WTC11 (cell line): ENCODE measurements around the gene GPR183.

Source experiments
- ATF6 ChIP-seq: sonication (generic); formaldehyde crosslinking; IDR thresholded peaks from 2 replicates; pipeline ENCODE4 v1.8.1; 2023; ENCODE audit warnings: mild to moderate bottlenecking, missing genetic modification reagents
- CTCF ChIP-seq: fragments of 200-600 bp; IDR thresholded peaks from 2 replicates; pipeline ENCODE4 v1.8.0; 2022; ENCODE audit warnings: antibody characterized with exemption
- ELF4 ChIP-seq: sonication (generic); formaldehyde crosslinking; IDR thresholded peaks from 2 replicates; pipeline ENCODE4 v1.8.1; 2022; ENCODE audit warnings: low read depth, mild to moderate bottlenecking, moderate library complexity, missing genetic modification reagents
- NFYB ChIP-seq: sonication (generic); formaldehyde crosslinking; conservative IDR thresholded peaks from 2 replicates; pipeline ENCODE4 v1.8.0; 2022; ENCODE audit warnings: low read depth, missing genetic modification reagents
- STAT6 ChIP-seq: sonication (generic); formaldehyde crosslinking; conservative IDR thresholded peaks from 2 replicates; pipeline ENCODE4 v1.8.1; 2023; ENCODE audit warnings: mild to moderate bottlenecking, low read depth, missing genetic modification reagents, moderate library complexity
- TEAD1 ChIP-seq: sonication (generic); formaldehyde crosslinking; IDR thresholded peaks from 2 replicates; pipeline ENCODE4 v1.8.0; 2022; ENCODE audit warnings: mild to moderate bottlenecking, missing genetic modification reagents
- ZNF317 ChIP-seq: sonication (generic); formaldehyde crosslinking; IDR thresholded peaks from 2 replicates; pipeline ENCODE4 v1.8.1; 2023; ENCODE audit warnings: low read depth, mild to moderate bottlenecking, moderate library complexity, missing genetic modification reagents, borderline replicate concordance
- TF ChIP-seq, protein P1 (sequence below): sonication (generic); formaldehyde crosslinking; IDR thresholded peaks from 2 replicates; pipeline ENCODE4 v1.8.1; 2023; ENCODE audit warnings: mild to moderate bottlenecking, missing genetic modification reagents, moderate library complexity
- TF ChIP-seq, protein P2 (sequence below): sonication (generic); formaldehyde crosslinking; IDR thresholded peaks from 2 replicates; pipeline ENCODE4 v1.8.0; 2022; ENCODE audit warnings: mild to moderate bottlenecking, missing genetic modification reagents
- TF ChIP-seq, protein P3 (sequence below): sonication (generic); formaldehyde crosslinking; IDR thresholded peaks from 2 replicates; pipeline ENCODE4 v1.8.1; 2023; ENCODE audit warnings: mild to moderate bottlenecking, moderate library complexity, missing genetic modification reagents

DNA sequence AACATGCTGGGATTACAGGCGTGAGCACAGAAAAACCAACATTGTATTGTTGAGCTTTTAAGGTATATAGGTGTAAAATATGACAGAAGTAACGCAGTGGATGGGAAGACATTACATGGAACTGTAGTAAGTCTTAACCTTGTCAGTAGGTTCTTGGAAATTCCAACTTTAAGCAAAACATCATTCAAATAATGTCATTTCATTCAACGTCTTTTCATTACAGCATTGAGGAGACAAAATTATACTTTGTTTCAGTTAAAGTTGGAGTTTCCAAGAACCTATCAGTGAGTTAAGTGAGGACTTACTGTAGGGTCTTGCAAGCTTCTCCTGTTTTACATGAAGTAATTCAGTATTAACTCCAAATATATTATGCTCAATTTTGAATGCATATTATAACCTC, 27.0 kb upstream of the GPR183 start:
- TF ChIP-seq CTCF, result no peak
- no peak for TF ChIP-seq ATF6 (CRISPR knock-in tag)
- TF ChIP-seq ELF4 (CRISPR knock-in tag), result no peak
- TF ChIP-seq, protein P1, sequence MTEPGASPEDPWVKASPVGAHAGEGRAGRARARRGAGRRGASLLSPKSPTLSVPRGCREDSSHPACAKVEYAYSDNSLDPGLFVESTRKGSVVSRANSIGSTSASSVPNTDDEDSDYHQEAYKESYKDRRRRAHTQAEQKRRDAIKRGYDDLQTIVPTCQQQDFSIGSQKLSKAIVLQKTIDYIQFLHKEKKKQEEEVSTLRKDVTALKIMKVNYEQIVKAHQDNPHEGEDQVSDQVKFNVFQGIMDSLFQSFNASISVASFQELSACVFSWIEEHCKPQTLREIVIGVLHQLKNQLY (CRISPR knock-in tag), result no peak
- TF ChIP-seq, protein P2, sequence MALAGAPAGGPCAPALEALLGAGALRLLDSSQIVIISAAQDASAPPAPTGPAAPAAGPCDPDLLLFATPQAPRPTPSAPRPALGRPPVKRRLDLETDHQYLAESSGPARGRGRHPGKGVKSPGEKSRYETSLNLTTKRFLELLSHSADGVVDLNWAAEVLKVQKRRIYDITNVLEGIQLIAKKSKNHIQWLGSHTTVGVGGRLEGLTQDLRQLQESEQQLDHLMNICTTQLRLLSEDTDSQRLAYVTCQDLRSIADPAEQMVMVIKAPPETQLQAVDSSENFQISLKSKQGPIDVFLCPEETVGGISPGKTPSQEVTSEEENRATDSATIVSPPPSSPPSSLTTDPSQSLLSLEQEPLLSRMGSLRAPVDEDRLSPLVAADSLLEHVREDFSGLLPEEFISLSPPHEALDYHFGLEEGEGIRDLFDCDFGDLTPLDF (CRISPR knock-in tag), result no peak
- TF ChIP-seq, protein P3, sequence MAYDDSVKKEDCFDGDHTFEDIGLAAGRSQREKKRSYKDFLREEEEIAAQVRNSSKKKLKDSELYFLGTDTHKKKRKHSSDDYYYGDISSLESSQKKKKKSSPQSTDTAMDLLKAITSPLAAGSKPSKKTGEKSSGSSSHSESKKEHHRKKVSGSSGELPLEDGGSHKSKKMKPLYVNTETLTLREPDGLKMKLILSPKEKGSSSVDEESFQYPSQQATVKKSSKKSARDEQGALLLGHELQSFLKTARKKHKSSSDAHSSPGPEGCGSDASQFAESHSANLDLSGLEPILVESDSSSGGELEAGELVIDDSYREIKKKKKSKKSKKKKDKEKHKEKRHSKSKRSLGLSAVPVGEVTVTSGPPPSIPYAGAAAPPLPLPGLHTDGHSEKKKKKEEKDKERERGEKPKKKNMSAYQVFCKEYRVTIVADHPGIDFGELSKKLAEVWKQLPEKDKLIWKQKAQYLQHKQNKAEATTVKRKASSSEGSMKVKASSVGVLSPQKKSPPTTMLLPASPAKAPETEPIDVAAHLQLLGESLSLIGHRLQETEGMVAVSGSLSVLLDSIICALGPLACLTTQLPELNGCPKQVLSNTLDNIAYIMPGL (CRISPR knock-in tag), result no peak
- no peak for TF ChIP-seq NFYB (CRISPR knock-in tag)
- no peak for TF ChIP-seq TEAD1 (CRISPR knock-in tag)
- no peak for TF ChIP-seq ZNF317 (CRISPR knock-in tag)
- no peak for TF ChIP-seq STAT6 (CRISPR knock-in tag)
